Mesothelial cell of epicardium (in vitro differentiated cells): ENCODE results near the gene ZDHHC12. TPM values are rescaled to one million over a fixed set of nuclear protein-coding genes. Genes with fewer than 3 reads are reported as not detected.

ENCODE experiments used
- DNase-seq, 2 experiments: peaks; one replicate each; pipeline ENCODE4 v3.0.0; 2021; ENCODE audit warnings: low spot score in 2 of 2; ENCODE audit not compliant: unreplicated experiment in 2 of 2
- H3K27ac Mint-ChIP-seq: 2 replicates; pipeline ENCODE4 v1.8.0; 2021; ENCODE audit warnings: mixed read lengths
- H3K27me3 Mint-ChIP-seq: 2 replicates; pipeline ENCODE4 v1.8.0; 2021; ENCODE audit warnings: low read depth, mixed read lengths
- H3K36me3 Mint-ChIP-seq: 2 replicates; pipeline ENCODE4 v1.8.0; 2021; ENCODE audit warnings: mixed read lengths
- H3K4me1 Mint-ChIP-seq: 2 replicates; pipeline ENCODE4 v1.8.0; 2021; ENCODE audit warnings: mixed read lengths
- H3K4me3 Mint-ChIP-seq: 2 replicates; pipeline ENCODE4 v1.8.0; 2021; ENCODE audit warnings: mild to moderate bottlenecking, moderate library complexity, mixed read lengths
- H3K9me3 Mint-ChIP-seq: 2 replicates; pipeline ENCODE4 v1.8.0; 2021; ENCODE audit warnings: mixed read lengths
- CTCF ChIP-seq: fragments of 200-600 bp; sonication (generic); IDR thresholded peaks from one replicate; pipeline ENCODE4 v1.5.0; 2021; ENCODE audit warnings: antibody characterized with exemption; ENCODE audit not compliant: unreplicated experiment
- total RNA-seq: library from RNA; stranded (reverse); gene quantifications from 3 replicates; pipeline ENCODE4 v1.2.1, GENCODE V29; 2021

The ZDHHC12 gene
- total RNA-seq, 1 donor from 2014 or later = 21.6 TPM

GRCh38 chr9:128757602-128758001 lies 33.7 kb upstream of the ZDHHC12 start:
- no peak overlapping the region for H3K4me3 Mint-ChIP-seq
- no peaks in the 10 kb centered on the region for H3K4me1 Mint-ChIP-seq

GRCh38 chr9:128753627-128754026 lies 29.7 kb upstream of the ZDHHC12 start:
- DNase-seq = no peak
- H3K9me3 Mint-ChIP-seq = no peaks in the 10 kb centered on the region
- no peak overlapping the region for H3K27ac Mint-ChIP-seq
- H3K36me3 Mint-ChIP-seq = peaks cover 3% of the 10 kb centered on the region
- TF ChIP-seq CTCF = no peak
- H3K27me3 Mint-ChIP-seq = no peaks in the 10 kb centered on the region
- H3K4me1 Mint-ChIP-seq = no peaks in the 10 kb centered on the region
- no peak overlapping the region for H3K4me3 Mint-ChIP-seq

More at GRCh38 chr9:128757602-128758001, 33.7 kb upstream of the ZDHHC12 start:
- no peak for TF ChIP-seq CTCF
- no peak for DNase-seq
- H3K27ac Mint-ChIP-seq = no peak overlapping the region
- no peaks in the 10 kb centered on the region for H3K27me3 Mint-ChIP-seq
- H3K9me3 Mint-ChIP-seq = no peaks in the 10 kb centered on the region
- no peaks in the 10 kb centered on the region for H3K36me3 Mint-ChIP-seq

- no peak for DNase-seq
- Mint-ChIP-seq H3K27ac (no peak overlapping the region), H3K36me3 (peaks cover 6% of the 10 kb centered on the region), H3K4me3 (no peak overlapping the region), H3K27me3 (no peaks in the 10 kb centered on the region), H3K4me1 (no peaks in the 10 kb centered on the region), H3K9me3 (no peaks in the 10 kb centered on the region)
- no peak for TF ChIP-seq CTCF
Measured at GRCh38 chr9:128750926-128751595, 27.1 kb upstream of the ZDHHC12 start.

GRCh38 chr9:128747241-128747640 lies 23.3 kb upstream of the ZDHHC12 start:
- Mint-ChIP-seq H3K36me3 (peaks cover 9% of the 10 kb centered on the region), H3K27me3 (no peaks in the 10 kb centered on the region), H3K9me3 (no peaks in the 10 kb centered on the region), H3K4me3 (no peak overlapping the region), H3K4me1 (no peaks in the 10 kb centered on the region), H3K27ac (no peak overlapping the region)
- DNase-seq = no peak
- no peak for TF ChIP-seq CTCF

- Mint-ChIP-seq H3K27ac (no peak overlapping the region), H3K27me3 (no peaks in the 10 kb centered on the region), H3K4me3 (no peak overlapping the region)
Measured at GRCh38 chr9:128743421-128743820, 19.5 kb upstream of the ZDHHC12 start.

More at GRCh38 chr9:128743421-128743820, 19.5 kb upstream of the ZDHHC12 start:
- no peaks in the 10 kb centered on the region for H3K9me3 Mint-ChIP-seq
- H3K36me3 Mint-ChIP-seq = peaks cover 20% of the 10 kb centered on the region
- no peak for TF ChIP-seq CTCF
- no peak for DNase-seq
- no peaks in the 10 kb centered on the region for H3K4me1 Mint-ChIP-seq
